Vagina (tissue), 2 donors: Measurements from ENCODE around the gene CCDC73.

ENCODE experiments used
- POLR2A ChIP-seq, 2 donors: fragments of 450-650 bp; IDR thresholded peaks; one replicate each; pipeline ENCODE4 v1.6.1; 2017; ENCODE audit warnings: antibody characterized with exemption in 2 of 2, mild to moderate bottlenecking in 2 of 2, moderate library complexity in 2 of 2
- POLR2AphosphoS5 ChIP-seq, 2 donors: sonication (generic); formaldehyde crosslinking; IDR thresholded peaks; one replicate each; pipeline ENCODE4 v1.9.0; 2017; ENCODE audit warnings: antibody characterized with exemption in 2 of 2, mild to moderate bottlenecking in 2 of 2, low read depth in 1 of 2; ENCODE audit not compliant: insufficient read depth in 1 of 2
- TF ChIP-seq, protein P1 (sequence below), 3 experiments: fragments of 450-650 bp in 2 of 3; fragments of 200-600 bp in 1 of 3; sonication (generic) in 1 of 3; IDR thresholded peaks; one replicate each; pipeline ENCODE4 v1.5.1; 2017 to 2019; ENCODE audit warnings: antibody characterized with exemption in 3 of 3, mild to moderate bottlenecking in 2 of 3, moderate library complexity in 2 of 3

DNA sequence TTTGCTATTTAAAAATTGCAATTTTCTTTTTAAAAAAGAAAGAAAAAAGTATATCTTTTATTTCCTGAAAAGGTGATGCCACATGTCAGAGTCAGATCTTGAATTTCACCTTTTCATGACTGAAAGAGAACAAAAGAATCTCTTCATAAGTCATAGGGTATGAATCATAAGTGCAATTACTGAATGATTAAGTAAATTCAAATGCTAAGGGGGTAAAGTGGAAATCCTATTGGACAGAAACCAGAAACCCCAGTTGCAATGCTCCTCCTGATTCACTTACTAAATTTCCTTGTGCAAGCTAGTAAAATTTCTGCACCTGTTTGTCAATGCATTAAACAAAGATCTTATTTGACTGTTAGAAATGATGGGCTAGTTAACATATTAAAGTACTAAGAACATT lies 27.1 kb upstream of the CCDC73 start:
- TF ChIP-seq POLR2AphosphoS5 (IDR thresholded peaks at IDR 0.05; ENCODE audit: insufficient read depth in 1 of 2, low read depth in 1 of 2) (peak in 1 of 2 donors; percentile 17), POLR2A (IDR thresholded peaks at IDR 0.05) (no peak)
- TF ChIP-seq, protein P1, sequence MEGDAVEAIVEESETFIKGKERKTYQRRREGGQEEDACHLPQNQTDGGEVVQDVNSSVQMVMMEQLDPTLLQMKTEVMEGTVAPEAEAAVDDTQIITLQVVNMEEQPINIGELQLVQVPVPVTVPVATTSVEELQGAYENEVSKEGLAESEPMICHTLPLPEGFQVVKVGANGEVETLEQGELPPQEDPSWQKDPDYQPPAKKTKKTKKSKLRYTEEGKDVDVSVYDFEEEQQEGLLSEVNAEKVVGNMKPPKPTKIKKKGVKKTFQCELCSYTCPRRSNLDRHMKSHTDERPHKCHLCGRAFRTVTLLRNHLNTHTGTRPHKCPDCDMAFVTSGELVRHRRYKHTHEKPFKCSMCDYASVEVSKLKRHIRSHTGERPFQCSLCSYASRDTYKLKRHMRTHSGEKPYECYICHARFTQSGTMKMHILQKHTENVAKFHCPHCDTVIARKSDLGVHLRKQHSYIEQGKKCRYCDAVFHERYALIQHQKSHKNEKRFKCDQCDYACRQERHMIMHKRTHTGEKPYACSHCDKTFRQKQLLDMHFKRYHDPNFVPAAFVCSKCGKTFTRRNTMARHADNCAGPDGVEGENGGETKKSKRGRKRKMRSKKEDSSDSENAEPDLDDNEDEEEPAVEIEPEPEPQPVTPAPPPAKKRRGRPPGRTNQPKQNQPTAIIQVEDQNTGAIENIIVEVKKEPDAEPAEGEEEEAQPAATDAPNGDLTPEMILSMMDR (IDR thresholded peaks at IDR 0.05): no peak
